GM21526 (cell line): Measurements from ENCODE around the gene ATL3.
"Not testable (repeated sequence)": the region's sequence is repeated elsewhere in the genome, so short reads cannot be mapped to it uniquely, and the experiment has no call there.

ENCODE experiments used
- ATAC-seq: cut with Tn5 transposase; IDR thresholded peaks from one replicate; pipeline ENCODE4 v1.9.1; 2021; ENCODE audit warnings: moderate library complexity; ENCODE audit not compliant: unreplicated experiment, low FRiP score

The ATL3 gene

GRCh38 chr11:63671322-63672155, at the start of gene ATL3:
ATL3 (minus strand) TSS chr11:63671376; CDS start chr11:63671335, 41 bp downstream.
- peak; percentile 74 for ATAC-seq

GRCh38 chr11:63720611-63721010, 49.4 kb upstream of the ATL3 start:
- no peak for ATAC-seq

GRCh38 chr11:63719987-63720386, 48.8 kb upstream of the ATL3 start:
- ATAC-seq = no peak

GRCh38 chr11:63719001-63719400, 47.8 kb upstream of the ATL3 start:
- ATAC-seq = no peak

- ATAC-seq = no peak
These were observed 44.9 kb upstream of the ATL3 start for GRCh38 chr11:63716046-63716445.

- ATAC-seq = no peak
These were observed 42.6 kb upstream of the ATL3 start for GRCh38 chr11:63713766-63714165.

- no peak for ATAC-seq
These were observed 40.7 kb upstream of the ATL3 start for GRCh38 chr11:63711838-63712237.

GRCh38 chr11:63710476-63711217, 39.5 kb upstream of the ATL3 start:
- ATAC-seq = no peak

- ATAC-seq = no peak
These were observed 38.2 kb upstream of the ATL3 start for GRCh38 chr11:63709336-63709884.

- ATAC-seq = no peak
These were observed 37.6 kb upstream of the ATL3 start for GRCh38 chr11:63708764-63709163.

- ATAC-seq = no peak
These were observed 34.4 kb upstream of the ATL3 start for GRCh38 chr11:63705526-63705925.

- no peak for ATAC-seq
These were observed 28.7 kb upstream of the ATL3 start for GRCh38 chr11:63699896-63700295.

GRCh38 chr11:63698976-63699733, 28.0 kb upstream of the ATL3 start:
- ATAC-seq = no peak

- ATAC-seq = no peak
These were observed 23.4 kb upstream of the ATL3 start for GRCh38 chr11:63694596-63694995.

GRCh38 chr11:63687845-63688244, 16.7 kb upstream of the ATL3 start:
- no peak for ATAC-seq

GRCh38 chr11:63686926-63687325, 15.8 kb upstream of the ATL3 start:
- no peak for ATAC-seq

GRCh38 chr11:63685158-63685721, 14.1 kb upstream of the ATL3 start:
- ATAC-seq = not testable (repeated sequence)

- ATAC-seq = no peak
These were observed 12.2 kb upstream of the ATL3 start for GRCh38 chr11:63683133-63683991.
